HepG2 (cell line): ENCODE results near the gene SEM1. TPM values are rescaled to one million over a fixed set of nuclear protein-coding genes. Genes with fewer than 3 reads are reported as not detected.

ENCODE experiments used
- ATAC-seq: fragments of 200-7000 bp; cut with Tn5 transposase; 3 replicates; pipeline ENCODE4 v1.9.1; 2020; ENCODE audit warnings: mild to moderate bottlenecking, moderate library complexity
- BruUV-seq: library from RNA; stranded (reverse); fragments of 400-500 nt; replicated peaks from 2 replicates; lab custom pipeline; 2021; lab: Mats Ljungman, UMichigan
- CTCF ChIA-PET: fragments of 300-600 bp; formaldehyde crosslinking; extraction: SDS; loops from one replicate; lab custom pipeline; 2021; ENCODE audit warnings: low total read pairs, inconsistent platforms, low intra/inter-chr PET ratio; lab: Yijun Ruan, JAX
- POLR2A ChIA-PET: fragments of 350-600 bp; sonication (Branson Sonifier 250); formaldehyde crosslinking; loops from one replicate; lab custom pipeline; 2020; ENCODE audit warnings: antibody characterized with exemption, inconsistent platforms; lab: Yijun Ruan, JAX
- DNase-seq: peaks from one replicate; pipeline ENCODE4 v3.0.0-alpha.2; 2015; ENCODE audit warnings: low spot score
- FAIRE-seq: peaks from 3 replicates; lab custom pipeline; 2011; peaks lifted over from hg19 to GRCh38; lab: Jason Lieb, UNC
- H2AFZ ChIP-seq: one replicate; pipeline ENCODE4 v1.6.1; 2011; ENCODE audit warnings: low read length, inconsistent platforms
- H3K27ac ChIP-seq: fragments of 300-600 bp; 3 replicates; pipeline ENCODE4 v1.8.0; 2011; ENCODE audit warnings: mixed run types, mild to moderate bottlenecking, mixed read lengths, low read length, inconsistent platforms; ENCODE audit not compliant: insufficient read depth; ENCODE audit errors: extremely low read length
- H3K27me3 ChIP-seq, 2 experiments: fragments of 200-600 bp in 1 of 2; 2 replicates in 1 of 2; 3 replicates in 1 of 2; pipeline versions ENCODE4 v1.6.0 to v1.8.0; 2011; ENCODE audit warnings: low read length in 2 of 2, mild to moderate bottlenecking in 2 of 2, moderate library complexity in 2 of 2, inconsistent platforms in 1 of 2; ENCODE audit not compliant: insufficient read depth in 2 of 2, control insufficient read depth in 1 of 2
- H3K36me3 ChIP-seq, 2 experiments: fragments of 200-600 bp in 1 of 2; replicated peaks in 1 of 2; 2 replicates in 1 of 2; 3 replicates in 1 of 2; pipeline versions ENCODE4 v1.5.1 to v1.8.0; 2011; ENCODE audit warnings: low read length in 2 of 2, inconsistent platforms in 1 of 2; ENCODE audit not compliant: insufficient read depth in 2 of 2, control insufficient read depth in 1 of 2
- H3K4me1 ChIP-seq: 2 replicates; pipeline ENCODE4 v1.5.1; 2012; ENCODE audit warnings: low read length, inconsistent platforms; ENCODE audit not compliant: insufficient read depth
- H3K4me2 ChIP-seq: 2 replicates; pipeline ENCODE4 v1.6.0; 2011; ENCODE audit warnings: low read depth, low read length, inconsistent platforms
- H3K4me3 ChIP-seq, 3 experiments: fragments of 200-600 bp in 1 of 3; sonication (generic), shearing (Covaris generic) in 1 of 3; replicated peaks in 1 of 3; 2 replicates each; pipeline ENCODE4 v1.5.1; 2011 to 2016; ENCODE audit warnings: low read length in 3 of 3, inconsistent platforms in 2 of 3, low read depth in 2 of 3, mild to moderate bottlenecking in 2 of 3, control low read depth in 1 of 3, mixed read lengths in 1 of 3; ENCODE audit not compliant: insufficient read depth in 1 of 3
- H3K79me2 ChIP-seq: one replicate; pipeline ENCODE4 v1.6.1; 2011; ENCODE audit warnings: low read length, inconsistent platforms; ENCODE audit not compliant: insufficient read depth
- H3K9ac ChIP-seq: 2 replicates; pipeline ENCODE4 v1.6.0; 2011; ENCODE audit warnings: mild to moderate bottlenecking, low read depth, low read length, inconsistent platforms; ENCODE audit not compliant: insufficient read depth
- H3K9me3 ChIP-seq: 2 replicates; pipeline ENCODE4 v1.5.1; 2012; ENCODE audit warnings: mild to moderate bottlenecking, low read length
- H4K20me1 ChIP-seq: 2 replicates; pipeline ENCODE4 v1.6.0; 2011; ENCODE audit warnings: inconsistent platforms, mild to moderate bottlenecking, low read length, moderate library complexity; ENCODE audit not compliant: insufficient read depth
- ATF7 ChIP-seq, 2 experiments: fragments of 450-650 bp in 1 of 2; sonication (generic) in 1 of 2; formaldehyde crosslinking in 1 of 2; IDR thresholded peaks; 2 replicates each; pipeline versions ENCODE4 v1.4.0 to v1.6.1; 2016 to 2020; ENCODE audit warnings: antibody characterized with exemption in 1 of 2, mild to moderate bottlenecking in 1 of 2, missing genetic modification reagents in 1 of 2
- BHLHE40 ChIP-seq: IDR thresholded peaks from 2 replicates; pipeline ENCODE4 v1.6.1; 2011; ENCODE audit warnings: low read length, improper control_type of control experiment
- CAMTA2 ChIP-seq: sonication (generic); formaldehyde crosslinking; IDR thresholded peaks from 2 replicates; pipeline ENCODE4 v1.4.0; 2020; ENCODE audit warnings: mild to moderate bottlenecking, missing genetic modification reagents, borderline replicate concordance
- EZH2 ChIP-seq: conservative IDR thresholded peaks from 2 replicates; pipeline ENCODE4 v1.6.1; 2012; ENCODE audit warnings: mild to moderate bottlenecking, low read depth, low read length, moderate library complexity
- GATAD2A ChIP-seq: IDR thresholded peaks from 2 replicates; pipeline ENCODE4 v1.6.1; 2016
- IKZF4 ChIP-seq: sonication (generic); formaldehyde crosslinking; IDR thresholded peaks from 2 replicates; pipeline ENCODE4 v1.5.1; 2020; ENCODE audit warnings: borderline replicate concordance, mild to moderate bottlenecking, low read depth, missing genetic modification reagents; ENCODE audit errors: not compliant biosample characterization
- NFYC ChIP-seq: IDR thresholded peaks from 2 replicates; pipeline ENCODE4 v1.6.1; 2016; ENCODE audit warnings: missing genetic modification reagents, missing compliant biosample characterization
- SNAI1 ChIP-seq: sonication (generic); formaldehyde crosslinking; IDR thresholded peaks from 2 replicates; pipeline ENCODE4 v1.5.0; 2020; ENCODE audit warnings: mild to moderate bottlenecking, missing genetic modification reagents, borderline replicate concordance
- TRIM24 ChIP-seq: sonication (generic); formaldehyde crosslinking; IDR thresholded peaks from 2 replicates; pipeline ENCODE4 v1.8.0; 2022; ENCODE audit warnings: mild to moderate bottlenecking, missing genetic modification reagents
- U2AF2 ChIP-seq: fragments of 200-400 bp; formaldehyde crosslinking; IDR thresholded peaks from 2 replicates; pipeline ENCODE4 v1.6.1; 2017; ENCODE audit warnings: low read depth, mild to moderate bottlenecking, low read length
- ZNF160 ChIP-seq: sonication (generic); formaldehyde crosslinking; IDR thresholded peaks from 2 replicates; pipeline ENCODE4 v1.8.0; 2022; ENCODE audit warnings: mild to moderate bottlenecking, inconsistent platforms, missing genetic modification reagents
- ZNF274 ChIP-seq: sonication (generic); formaldehyde crosslinking; IDR thresholded peaks from 2 replicates; pipeline ENCODE4 v1.5.1; 2020; ENCODE audit warnings: mild to moderate bottlenecking, missing genetic modification reagents
- ZNF383 ChIP-seq: sonication (generic); formaldehyde crosslinking; IDR thresholded peaks from 2 replicates; pipeline ENCODE4 v1.4.0; 2020; ENCODE audit warnings: missing genetic modification reagents, mild to moderate bottlenecking, borderline replicate concordance
- WGBS: methylation state at CpG from one replicate; pipeline ENCODE4 v1.1.6; 2017; ENCODE audit warnings: low lambda C conversion rate; 5-methylcytosine and 5-hydroxymethylcytosine counted together
- in situ Hi-C: cut with HindIII; loops from 2 replicates; pipeline ENCODE4 v1.10.0; 2017; ENCODE audit warnings: low pct_unique_long_range_greater_than_20kb; ENCODE audit not compliant: extremely low pct_ligation_motif_present
- intact Hi-C: fragments of 100-400 bp; cut with micrococcal nuclease; formaldehyde crosslinking; loops from one replicate; pipeline ENCODE4 v1.10.0; 2022; ENCODE audit not compliant: unreplicated experiment
- polyA plus RNA-seq, 8 experiments: library from polyadenylated mRNA; depleted of rRNA in 3 of 8; stranded (reverse) in 7 of 8; unstranded in 1 of 8; fragments of >200 nt; fragmentation: Illumina TruSeq in 4 of 8; extraction: Trizol in 4 of 8; gene quantifications; 2 replicates each; pipeline versions ENCODE4 v1.2.1 to v1.2.3, GENCODE V29; 2011 to 2016; ENCODE audit warnings: low read depth in 4 of 8, missing spikeins in 1 of 8, mixed read lengths in 1 of 8; ENCODE audit not compliant: insufficient read depth in 1 of 8
- total RNA-seq, 5 experiments: library from RNA; depleted of rRNA; stranded (reverse); fragments of >200 nt; fragmentation: Illumina TruSeq; extraction: Trizol; gene quantifications; 2 replicates each; pipeline ENCODE4 v1.2.3, GENCODE V29; 2016; ENCODE audit warnings: low read depth in 1 of 5
- TF ChIP-seq, protein P1 (sequence below): sonication (generic); formaldehyde crosslinking; IDR thresholded peaks from 2 replicates; pipeline ENCODE4 v1.5.0; 2020; ENCODE audit warnings: mild to moderate bottlenecking, low read depth, missing genetic modification reagents, borderline replicate concordance
- TF ChIP-seq, protein P2 (sequence below): sonication (generic); formaldehyde crosslinking; IDR thresholded peaks from 2 replicates; pipeline ENCODE4 v1.4.0; 2020; ENCODE audit warnings: missing genetic modification reagents, borderline replicate concordance

Gene SEM1
- total and polyA plus RNA-seq, 2 of the 13 experiments (the other 11 are each of a cell fraction or from before 2014, with no cell fraction given), result 40.7 to 174 TPM

DNA sequence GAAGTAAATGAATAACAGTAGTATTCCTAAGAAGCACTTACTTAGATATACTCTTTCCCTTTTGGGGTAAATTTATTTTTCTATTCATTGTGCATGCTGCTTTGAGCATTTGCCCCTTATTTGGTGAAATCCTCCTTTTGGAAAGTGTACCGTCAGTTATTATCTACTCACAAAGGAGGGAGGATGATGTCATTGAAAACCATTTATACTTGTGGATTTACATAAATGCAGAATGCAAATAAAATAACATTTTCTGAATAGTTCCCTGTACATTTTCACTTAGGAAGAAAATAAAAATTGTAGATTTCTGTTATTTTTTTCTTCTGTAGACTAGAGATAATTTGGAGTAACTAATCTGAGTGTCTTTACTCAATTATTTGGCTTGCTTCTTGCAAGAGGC, 29.5 kb upstream of the SEM1 start:
- H3K9ac ChIP-seq, result no peak overlapping the region
- ATAC-seq (no peak), FAIRE-seq (no peak), DNase-seq (no peak)
- no peak overlapping the region for H3K27ac ChIP-seq
- H3K4me3 ChIP-seq, result no peak overlapping the region
- no peak overlapping the region for H3K4me2 ChIP-seq
- H3K79me2 ChIP-seq, result no peaks in the 10 kb centered on the region
- H4K20me1 ChIP-seq, result no peaks in the 10 kb centered on the region
- H2AFZ ChIP-seq, result no peak overlapping the region
- no peaks in the 10 kb centered on the region for H3K36me3 ChIP-seq
- intact Hi-C loops (no loop called here), in situ Hi-C loops (no loop called here)
- no peaks in the 10 kb centered on the region for H3K9me3 ChIP-seq
- no peaks in the 10 kb centered on the region; a peak in 1 of 5 replicates for H3K27me3 ChIP-seq
- TF ChIP-seq IKZF4 (CRISPR knock-in tag), result no peak
- no peak for TF ChIP-seq CAMTA2 (CRISPR knock-in tag)
- TF ChIP-seq U2AF2, result no peak
- TF ChIP-seq GATAD2A (CRISPR knock-in tag), result no peak
- TF ChIP-seq, protein P1, sequence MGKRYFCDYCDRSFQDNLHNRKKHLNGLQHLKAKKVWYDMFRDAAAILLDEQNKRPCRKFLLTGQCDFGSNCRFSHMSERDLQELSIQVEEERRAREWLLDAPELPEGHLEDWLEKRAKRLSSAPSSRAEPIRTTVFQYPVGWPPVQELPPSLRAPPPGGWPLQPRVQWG (CRISPR knock-in tag), result no peak
- TF ChIP-seq ATF7 (IDR thresholded peaks at IDR 0.05), result peak; percentile 59
- TF ChIP-seq ATF7 (CRISPR knock-in tag; IDR thresholded peaks at IDR 0.05), result no peak
- no peak for TF ChIP-seq TRIM24 (CRISPR knock-in tag)
- no TSS peak for BruUV-seq
- WGBS, result 0% methylated on average over 1 of the region's 1 CpG
- no peaks in the 10 kb centered on the region for H3K4me1 ChIP-seq
- ChIA-PET CTCF (no interaction called here), POLR2A (no interaction called here)

DNA sequence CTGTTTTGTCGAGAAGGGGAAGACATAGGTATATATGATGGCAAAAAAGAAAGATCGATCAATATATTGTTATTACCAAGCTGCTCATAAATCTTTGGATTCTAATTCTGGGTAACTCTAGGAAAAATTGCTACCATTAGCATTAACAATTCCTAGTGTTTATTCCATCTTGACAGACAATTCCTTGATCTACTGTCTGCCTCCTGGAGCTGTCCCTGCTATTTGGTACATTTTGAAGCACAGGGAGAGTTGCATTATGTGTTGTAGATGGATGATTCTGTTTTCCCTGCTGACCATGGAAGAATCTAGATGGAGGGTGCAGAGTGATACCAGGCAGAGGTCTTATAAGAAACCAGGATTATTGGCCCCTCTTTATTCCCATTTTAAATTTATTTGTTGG, 29.1 kb upstream of the SEM1 start:
- no peak for FAIRE-seq
- no peaks in the 10 kb centered on the region for H3K9me3 ChIP-seq
- no peak for TF ChIP-seq EZH2
- no peak for TF ChIP-seq ZNF274 (CRISPR knock-in tag)
- TF ChIP-seq NFYC (CRISPR knock-in tag), result no peak
- TF ChIP-seq BHLHE40, result no peak
- TF ChIP-seq ZNF383, result no peak
- no peak for TF ChIP-seq ZNF160
- no peak for TF ChIP-seq SNAI1 (CRISPR knock-in tag)
- TF ChIP-seq, protein P2, sequence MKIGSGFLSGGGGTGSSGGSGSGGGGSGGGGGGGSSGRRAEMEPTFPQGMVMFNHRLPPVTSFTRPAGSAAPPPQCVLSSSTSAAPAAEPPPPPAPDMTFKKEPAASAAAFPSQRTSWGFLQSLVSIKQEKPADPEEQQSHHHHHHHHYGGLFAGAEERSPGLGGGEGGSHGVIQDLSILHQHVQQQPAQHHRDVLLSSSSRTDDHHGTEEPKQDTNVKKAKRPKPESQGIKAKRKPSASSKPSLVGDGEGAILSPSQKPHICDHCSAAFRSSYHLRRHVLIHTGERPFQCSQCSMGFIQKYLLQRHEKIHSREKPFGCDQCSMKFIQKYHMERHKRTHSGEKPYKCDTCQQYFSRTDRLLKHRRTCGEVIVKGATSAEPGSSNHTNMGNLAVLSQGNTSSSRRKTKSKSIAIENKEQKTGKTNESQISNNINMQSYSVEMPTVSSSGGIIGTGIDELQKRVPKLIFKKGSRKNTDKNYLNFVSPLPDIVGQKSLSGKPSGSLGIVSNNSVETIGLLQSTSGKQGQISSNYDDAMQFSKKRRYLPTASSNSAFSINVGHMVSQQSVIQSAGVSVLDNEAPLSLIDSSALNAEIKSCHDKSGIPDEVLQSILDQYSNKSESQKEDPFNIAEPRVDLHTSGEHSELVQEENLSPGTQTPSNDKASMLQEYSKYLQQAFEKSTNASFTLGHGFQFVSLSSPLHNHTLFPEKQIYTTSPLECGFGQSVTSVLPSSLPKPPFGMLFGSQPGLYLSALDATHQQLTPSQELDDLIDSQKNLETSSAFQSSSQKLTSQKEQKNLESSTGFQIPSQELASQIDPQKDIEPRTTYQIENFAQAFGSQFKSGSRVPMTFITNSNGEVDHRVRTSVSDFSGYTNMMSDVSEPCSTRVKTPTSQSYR (CRISPR knock-in tag), result no peak

More for the DNA sequence above, 29.1 kb upstream of the SEM1 start:
- Histone ChIP-seq H3K27ac (no peak overlapping the region), H4K20me1 (no peaks in the 10 kb centered on the region), H3K36me3 (no peaks in the 10 kb centered on the region), H3K9ac (no peak overlapping the region), H3K79me2 (no peaks in the 10 kb centered on the region), H3K4me3 (no peak overlapping the region), H3K4me2 (no peak overlapping the region), H3K4me1 (no peaks in the 10 kb centered on the region), H3K27me3 (no peaks in the 10 kb centered on the region; a peak in 1 of 5 replicates), H2AFZ (no peak overlapping the region)
- intact Hi-C loops (no loop called here), in situ Hi-C loops (no loop called here)
- BruUV-seq, result no TSS peak
- CTCF ChIA-PET, result no interaction called here
- DNase-seq (no peak), ATAC-seq (no peak)
- WGBS, result 47% methylated on average over 2 of the region's 2 CpGs
- POLR2A ChIA-PET, result no interaction called here
